K562 (cell line): ENCODE results near the gene CNDP2. TPM values are rescaled to one million over a fixed set of nuclear protein-coding genes. Genes with fewer than 3 reads are reported as not detected.

Experiments used
- ATAC-seq: fragments of 200-7000 bp; cut with Tn5 transposase; 3 replicates; pipeline ENCODE4 v1.9.1; 2020; ENCODE audit warnings: moderate library complexity
- BruUV-seq: library from RNA; stranded (reverse); fragments of 400-500 nt; replicated peaks from 2 replicates; lab custom pipeline; 2021; lab: Mats Ljungman, UMichigan
- CTCF ChIA-PET: fragments of 300-600 bp; formaldehyde crosslinking; extraction: SDS; loops from one replicate; lab custom pipeline; 2021; ENCODE audit warnings: low intra/inter-chr PET ratio; lab: Yijun Ruan, JAX
- POLR2A ChIA-PET: fragments of 300-600, 350-650 bp; sonication (Branson Sonifier 250); formaldehyde crosslinking; extraction: SDS; loops from one replicate; lab custom pipeline; 2021; ENCODE audit warnings: antibody characterized with exemption, inconsistent platforms; lab: Yijun Ruan, JAX
- DNase-seq, 4 experiments: peaks; one replicate each; pipeline versions ENCODE4 v3.0.0 to v3.0.0-alpha.2; 2011 to 2018; ENCODE audit warnings: low spot score in 3 of 4, mixed read lengths in 3 of 4; ENCODE audit errors: extremely low read depth in 1 of 4
- FAIRE-seq: peaks from 2 replicates; lab custom pipeline; 2011; peaks lifted over from hg19 to GRCh38; lab: Jason Lieb, UNC
- H2AFZ ChIP-seq: 2 replicates; pipeline ENCODE4 v1.6.0; 2011; ENCODE audit warnings: low read depth, low read length, control low read depth, inconsistent platforms
- H3K27ac ChIP-seq: fragments of 200-600 bp; 3 replicates; pipeline ENCODE4 v1.8.0; 2011; ENCODE audit warnings: low read depth, mild to moderate bottlenecking, control low read depth, inconsistent platforms, low read length, moderate library complexity, mixed read lengths; ENCODE audit errors: extremely low read depth
- H3K27me3 ChIP-seq, 2 experiments: fragments of 300-600 bp in 1 of 2; 2 replicates in 1 of 2; 3 replicates in 1 of 2; pipeline versions ENCODE4 v1.6.0 to v1.8.0; 2011; ENCODE audit warnings: inconsistent platforms in 2 of 2, low read length in 2 of 2, mild to moderate bottlenecking in 1 of 2, mixed read lengths in 1 of 2, moderate library complexity in 1 of 2; ENCODE audit not compliant: control insufficient read depth in 2 of 2, insufficient read depth in 2 of 2
- H3K36me3 ChIP-seq: fragments of 300-600 bp; 3 replicates; pipeline ENCODE4 v1.8.0; 2011; ENCODE audit warnings: mild to moderate bottlenecking, low read length, inconsistent platforms; ENCODE audit not compliant: control insufficient read depth, insufficient read depth
- H3K4me1 ChIP-seq, 2 experiments: fragments of 200-600 bp in 1 of 2; replicated peaks in 1 of 2; 2 replicates in 1 of 2; 3 replicates in 1 of 2; pipeline versions ENCODE4 v1.5.1 to v1.8.0; 2011; ENCODE audit warnings: inconsistent platforms in 2 of 2, low read length in 2 of 2, mild to moderate bottlenecking in 1 of 2, mixed read lengths in 1 of 2, moderate library complexity in 1 of 2; ENCODE audit not compliant: control insufficient read depth in 2 of 2, insufficient read depth in 2 of 2
- H3K4me2 ChIP-seq: 2 replicates; pipeline ENCODE4 v1.6.1; 2011; ENCODE audit warnings: low read length, control low read depth, inconsistent platforms, mixed read lengths; ENCODE audit not compliant: insufficient read depth
- H3K4me3 ChIP-seq: fragments of 200-600 bp; sonication (generic), shearing (Covaris generic); 2 replicates; pipeline ENCODE4 v1.5.1; 2016; ENCODE audit warnings: control low read depth, inconsistent platforms
- H3K79me2 ChIP-seq: fragments of 200-600 bp; 3 replicates; pipeline ENCODE4 v1.8.0; 2011; ENCODE audit warnings: low read length, inconsistent platforms; ENCODE audit not compliant: control insufficient read depth, insufficient read depth
- H3K9ac ChIP-seq, 2 experiments: 2 replicates each; pipeline versions ENCODE4 v1.6.0 to v1.6.1; 2011; ENCODE audit warnings: low read depth in 2 of 2, low read length in 2 of 2, control low read depth in 1 of 2, inconsistent platforms in 1 of 2, mild to moderate bottlenecking in 1 of 2, mixed read lengths in 1 of 2; ENCODE audit not compliant: insufficient read depth in 1 of 2
- H3K9me1 ChIP-seq: one replicate; pipeline ENCODE4 v1.6.0; 2011; ENCODE audit warnings: inconsistent platforms, mild to moderate bottlenecking, low read length, moderate library complexity; ENCODE audit not compliant: control insufficient read depth, insufficient read depth
- H3K9me3 ChIP-seq: replicated peaks from 2 replicates; pipeline ENCODE4 v1.5.1; 2011; ENCODE audit warnings: low read depth, low read length, inconsistent platforms; ENCODE audit not compliant: control insufficient read depth, insufficient read depth
- H4K20me1 ChIP-seq: replicated peaks from 2 replicates; pipeline ENCODE4 v1.6.1; 2011; ENCODE audit warnings: low read length, inconsistent platforms, mixed read lengths; ENCODE audit not compliant: control insufficient read depth, insufficient read depth
- ELF2 ChIP-seq: fragments of 250-450 bp; sonication (Bioruptor Pico); IDR thresholded peaks from 2 replicates; pipeline ENCODE4 v1.5.0; 2021; ENCODE audit warnings: mild to moderate bottlenecking
- ILK ChIP-seq: fragments of 450-650 bp; IDR thresholded peaks from 2 replicates; pipeline ENCODE4 v1.6.1; 2016; ENCODE audit warnings: missing genetic modification characterization, low read depth, mild to moderate bottlenecking, missing compliant biosample characterization, moderate library complexity, borderline replicate concordance
- L3MBTL2 ChIP-seq: fragments of 450-650 bp; IDR thresholded peaks from 2 replicates; pipeline ENCODE4 v1.6.1; 2016; ENCODE audit warnings: mild to moderate bottlenecking, moderate library complexity
- MGA ChIP-seq: fragments of 450-650 bp; IDR thresholded peaks from 2 replicates; pipeline ENCODE4 v1.6.1; 2016; ENCODE audit warnings: mild to moderate bottlenecking, moderate library complexity
- SIN3B ChIP-seq: fragments of 450-650 bp; IDR thresholded peaks from 2 replicates; pipeline ENCODE4 v1.6.1; 2017; ENCODE audit warnings: low read depth, mild to moderate bottlenecking, moderate library complexity
- SMAD1 ChIP-seq: fragments of 150-350 bp; IDR thresholded peaks from 2 replicates; pipeline ENCODE4 v1.6.1; 2014; ENCODE audit warnings: low read length, low read depth; ENCODE audit not compliant: partially characterized antibody
- SMC3 ChIP-seq: conservative IDR thresholded peaks from 2 replicates; pipeline ENCODE4 v1.6.1; 2011; ENCODE audit warnings: low read depth, low read length, improper control_type of control experiment; ENCODE audit not compliant: insufficient read depth
- ZNF12 ChIP-seq: sonication (generic); formaldehyde crosslinking; IDR thresholded peaks from 2 replicates; pipeline ENCODE4 v1.4.0; 2020; ENCODE audit warnings: mild to moderate bottlenecking, missing genetic modification reagents
- ZNF133 ChIP-seq: fragments of 250-450 bp; sonication (Bioruptor Pico); IDR thresholded peaks from 2 replicates; pipeline ENCODE4 v1.4.0; 2020; ENCODE audit warnings: mild to moderate bottlenecking
- WGBS: fragments of 100-300 bp; shearing (Covaris generic); methylation state at CpG from one replicate; pipeline ENCODE4 v1.1.6; 2016; ENCODE audit warnings: low coverage, mixed read lengths; ENCODE audit not compliant: insufficient coverage; ENCODE audit errors: missing lambda C conversion rate; 5-methylcytosine and 5-hydroxymethylcytosine counted together
- in situ Hi-C: fragments of 300-500 bp; cut with MboI; formaldehyde crosslinking; loops from 4 replicates; pipeline ENCODE4 v1.15.0; 2018; ENCODE audit warnings: inconsistent platforms, mixed read lengths
- intact Hi-C: fragments of 100-400 bp; cut with micrococcal nuclease; formaldehyde crosslinking; loops from 2 replicates; pipeline ENCODE4 v1.14.2; 2022
- polyA plus RNA-seq, 8 experiments: library from polyadenylated mRNA; depleted of rRNA in 4 of 8; stranded (reverse) in 5 of 8; unstranded in 3 of 8; fragments of >200 nt; fragmentation: Nextera tagmentation in 2 of 8; fragmentation: Illumina TruSeq in 1 of 8; extraction: Ambion mirVana in 2 of 8; extraction: Trizol in 1 of 8; gene quantifications; 2 replicates each; pipeline versions ENCODE4 v1.2.1 to v1.2.3, GENCODE V29; 2011 to 2014; ENCODE audit warnings: inconsistent platforms in 1 of 8, missing spikeins in 1 of 8
- total RNA-seq, 7 experiments: library from RNA; depleted of rRNA in 6 of 7; stranded (reverse); fragments of >200 nt in 6 of 7; fragmentation: Illumina TruSeq in 2 of 7; extraction: Trizol in 2 of 7; gene quantifications; 2 replicates each; pipeline versions ENCODE4 v1.2.1 to v1.2.3, GENCODE V29; 2011 to 2021; ENCODE audit warnings: low replicate concordance in 1 of 7
- TF ChIP-seq, protein P1 (sequence below), 2 experiments: fragments of 450-650 bp in 1 of 2; sonication (generic) in 1 of 2; formaldehyde crosslinking; conservative IDR thresholded peaks; 2 replicates each; pipeline versions ENCODE4 v1.4.0 to v1.8.1; 2020 to 2022; ENCODE audit warnings: mild to moderate bottlenecking in 1 of 2, missing genetic modification reagents in 1 of 2

CNDP2 gene
- total and polyA plus RNA-seq, 9 of the 15 experiments (the other 6 are each of a cell fraction or from before 2014, with no cell fraction given), result 34.1 to 128 (median 53.8) TPM

DNA sequence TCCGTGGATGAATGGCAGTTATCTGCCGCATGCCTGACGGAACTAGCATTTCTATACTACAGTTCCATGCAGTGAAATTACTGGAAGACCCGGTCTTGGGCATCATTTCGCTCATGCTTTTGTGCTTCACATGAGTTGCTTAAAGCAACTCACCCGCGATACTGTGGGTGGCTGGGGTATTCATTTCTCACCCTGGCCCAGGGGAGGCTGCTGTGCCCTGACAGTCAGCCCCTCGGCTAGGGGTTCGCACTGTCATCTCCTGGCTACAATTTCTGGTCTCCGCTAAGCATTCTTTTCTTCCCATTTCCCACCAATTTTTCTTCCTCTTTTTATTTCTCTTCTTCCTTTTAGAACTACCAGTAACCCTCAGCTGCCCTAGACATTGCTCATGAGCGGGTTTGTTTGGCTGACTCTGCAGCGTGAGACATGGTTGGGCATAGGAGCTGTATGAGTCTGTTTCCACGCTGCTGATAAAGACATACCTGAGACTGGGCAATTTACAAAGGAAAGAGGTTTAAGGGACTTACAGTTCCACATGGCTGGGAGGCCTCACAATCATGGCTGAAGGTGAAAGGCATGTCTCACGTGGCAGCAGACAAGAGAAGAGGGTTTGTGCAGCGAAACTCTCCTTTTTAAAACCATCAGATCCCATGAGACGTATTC lies 16.5 kb upstream of the CNDP2 start:
- in situ Hi-C loops (no loop called here), intact Hi-C loops (loop anchor here (5.0 kb wide), 1 partner anchor 127 kb away; no protein-coding TSS in a partner anchor)
- Histone ChIP-seq H3K4me1 (peaks cover 8 to 17% of the 10 kb centered on the region in 2 experiments; a peak in 4 of 5 replicates), H3K79me2 (no peaks in the 10 kb centered on the region), H3K9me3 (no peaks in the 10 kb centered on the region), H3K27ac (peak overlapping the region; percentile 74; the same call in 2 of the 3 replicates), H4K20me1 (no peaks in the 10 kb centered on the region), H3K4me2 (peak overlapping the region; percentile 41; the same call in 1 of the 2 replicates), H3K36me3 (no peaks in the 10 kb centered on the region), H3K4me3 (no peak overlapping the region), H3K27me3 (no peaks in the 10 kb centered on the region), H2AFZ (peak overlapping the region; percentile 81), H3K9me1 (no peaks in the 10 kb centered on the region), H3K9ac (peak overlapping the region in 1 of 2 experiments; percentile 38; a peak in 1 of 4 replicates)
- ATAC-seq, result no peak; the same call in 1 of the 3 replicates
- WGBS, result 49% methylated on average over 11 of the region's 16 CpGs
- TSS peak; percentile 82 for BruUV-seq
- DNase-seq, result no peak
- POLR2A ChIA-PET, result no interaction called here
- FAIRE-seq, result no peak
- CTCF ChIA-PET, result no interaction called here
- peak; percentile 85 for TF ChIP-seq MGA
- TF ChIP-seq ELF2 (CRISPR knock-in tag), result no peak
- TF ChIP-seq SIN3B, result no peak
- TF ChIP-seq ZNF12 (CRISPR knock-in tag), result no peak
- TF ChIP-seq ILK (tag), result no peak
- TF ChIP-seq SMAD1, result no peak
- TF ChIP-seq, protein P1, sequence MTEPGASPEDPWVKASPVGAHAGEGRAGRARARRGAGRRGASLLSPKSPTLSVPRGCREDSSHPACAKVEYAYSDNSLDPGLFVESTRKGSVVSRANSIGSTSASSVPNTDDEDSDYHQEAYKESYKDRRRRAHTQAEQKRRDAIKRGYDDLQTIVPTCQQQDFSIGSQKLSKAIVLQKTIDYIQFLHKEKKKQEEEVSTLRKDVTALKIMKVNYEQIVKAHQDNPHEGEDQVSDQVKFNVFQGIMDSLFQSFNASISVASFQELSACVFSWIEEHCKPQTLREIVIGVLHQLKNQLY (CRISPR knock-in tag; conservative IDR thresholded peaks at IDR 0.05), result no peak
- peak; percentile 90 for TF ChIP-seq L3MBTL2
- no peak for TF ChIP-seq SMC3
- no peak for TF ChIP-seq ZNF133 (CRISPR knock-in tag)
